ENCODE data around the gene METTL17.

Gene METTL17

DNA sequence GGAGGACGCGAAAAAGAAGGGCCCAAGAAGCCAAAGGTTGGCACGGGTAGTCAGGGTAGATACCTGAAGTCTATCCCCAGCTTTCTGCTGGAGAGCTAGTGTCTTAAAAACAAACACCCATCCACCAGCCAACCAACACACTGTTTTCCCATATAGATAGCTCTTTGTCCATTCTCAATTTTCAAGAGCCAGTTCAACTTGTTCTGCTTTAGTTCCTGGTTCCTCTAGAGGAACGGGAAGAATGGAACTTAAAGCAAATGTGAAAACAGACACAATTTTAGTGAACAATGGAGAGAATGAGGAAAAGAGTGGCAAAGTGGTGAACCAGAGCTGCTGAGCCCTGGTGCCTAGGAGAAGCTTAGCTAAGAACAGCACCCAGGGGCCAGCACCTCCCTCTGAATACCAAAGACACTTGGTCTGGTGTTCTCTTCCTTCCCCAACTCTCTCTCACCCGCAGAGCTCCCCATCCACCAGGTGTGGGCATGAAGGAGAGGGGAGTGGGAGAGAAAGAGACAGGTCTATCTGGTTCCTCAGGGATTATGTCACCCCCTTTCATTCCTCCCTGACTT is 31.3 kb downstream of the METTL17 start:
- DNase-seq (ENCODE audit: low read depth): no peak
- no peak overlapping the region for H3K4me3 ChIP-seq (ENCODE audit: low read length)
- TF ChIP-seq, protein P1, sequence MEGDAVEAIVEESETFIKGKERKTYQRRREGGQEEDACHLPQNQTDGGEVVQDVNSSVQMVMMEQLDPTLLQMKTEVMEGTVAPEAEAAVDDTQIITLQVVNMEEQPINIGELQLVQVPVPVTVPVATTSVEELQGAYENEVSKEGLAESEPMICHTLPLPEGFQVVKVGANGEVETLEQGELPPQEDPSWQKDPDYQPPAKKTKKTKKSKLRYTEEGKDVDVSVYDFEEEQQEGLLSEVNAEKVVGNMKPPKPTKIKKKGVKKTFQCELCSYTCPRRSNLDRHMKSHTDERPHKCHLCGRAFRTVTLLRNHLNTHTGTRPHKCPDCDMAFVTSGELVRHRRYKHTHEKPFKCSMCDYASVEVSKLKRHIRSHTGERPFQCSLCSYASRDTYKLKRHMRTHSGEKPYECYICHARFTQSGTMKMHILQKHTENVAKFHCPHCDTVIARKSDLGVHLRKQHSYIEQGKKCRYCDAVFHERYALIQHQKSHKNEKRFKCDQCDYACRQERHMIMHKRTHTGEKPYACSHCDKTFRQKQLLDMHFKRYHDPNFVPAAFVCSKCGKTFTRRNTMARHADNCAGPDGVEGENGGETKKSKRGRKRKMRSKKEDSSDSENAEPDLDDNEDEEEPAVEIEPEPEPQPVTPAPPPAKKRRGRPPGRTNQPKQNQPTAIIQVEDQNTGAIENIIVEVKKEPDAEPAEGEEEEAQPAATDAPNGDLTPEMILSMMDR (conservative IDR thresholded peaks at IDR 0.05; ENCODE audit: low read length): no peak

DNA sequence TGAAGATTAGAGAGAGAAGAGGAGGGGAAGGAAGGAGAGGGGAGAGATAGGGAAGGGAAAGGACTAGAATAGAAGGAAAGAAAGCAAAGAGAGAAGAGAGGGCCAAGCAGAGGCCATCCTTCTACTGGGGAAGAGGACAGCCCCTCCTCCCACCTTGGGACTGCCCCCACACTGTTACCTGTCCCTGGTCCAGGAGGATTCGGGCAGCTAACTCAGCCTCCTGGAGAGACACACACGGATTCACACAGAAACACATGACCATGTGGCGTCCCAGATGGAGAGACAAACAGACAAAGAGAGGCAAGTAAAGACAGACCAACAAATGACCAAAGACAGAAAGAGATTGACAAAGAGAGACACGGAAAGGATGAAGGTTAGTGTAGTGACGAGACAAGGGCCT is 32.9 kb downstream of the METTL17 start:
- TF ChIP-seq, protein P1 (conservative IDR thresholded peaks at IDR 0.05; ENCODE audit: low read length): no peak
- DNase-seq (ENCODE audit: low read depth): no peak

DNA sequence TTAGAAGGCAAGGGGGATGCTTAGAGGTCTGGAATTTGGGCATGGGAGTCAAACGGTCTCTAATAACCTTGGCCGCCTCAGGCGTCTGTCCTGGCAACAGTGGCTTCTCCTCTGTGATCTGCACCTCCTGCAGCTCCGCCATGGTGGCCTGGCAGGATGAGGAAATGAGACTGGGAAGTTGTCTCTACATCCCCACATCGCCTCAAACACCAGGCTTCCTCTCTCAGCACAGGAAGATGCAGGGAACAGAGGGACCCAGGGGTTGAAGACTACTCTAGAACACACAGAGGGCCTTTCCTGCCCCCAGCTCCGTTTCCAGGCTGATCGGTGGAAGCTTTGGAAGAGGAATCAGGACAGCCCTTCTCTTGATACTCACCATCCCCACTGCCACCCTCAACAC is 33.4 kb downstream of the METTL17 start:
- H3K4me3 ChIP-seq (ENCODE audit: low read length): no peak overlapping the region
- TF ChIP-seq, protein P1 (conservative IDR thresholded peaks at IDR 0.05; ENCODE audit: low read length): no peak
- no peak for DNase-seq (ENCODE audit: low read depth)

More for the DNA sequence above, 32.9 kb downstream of the METTL17 start:
- no peak overlapping the region for H3K4me3 ChIP-seq (ENCODE audit: low read length)

DNA sequence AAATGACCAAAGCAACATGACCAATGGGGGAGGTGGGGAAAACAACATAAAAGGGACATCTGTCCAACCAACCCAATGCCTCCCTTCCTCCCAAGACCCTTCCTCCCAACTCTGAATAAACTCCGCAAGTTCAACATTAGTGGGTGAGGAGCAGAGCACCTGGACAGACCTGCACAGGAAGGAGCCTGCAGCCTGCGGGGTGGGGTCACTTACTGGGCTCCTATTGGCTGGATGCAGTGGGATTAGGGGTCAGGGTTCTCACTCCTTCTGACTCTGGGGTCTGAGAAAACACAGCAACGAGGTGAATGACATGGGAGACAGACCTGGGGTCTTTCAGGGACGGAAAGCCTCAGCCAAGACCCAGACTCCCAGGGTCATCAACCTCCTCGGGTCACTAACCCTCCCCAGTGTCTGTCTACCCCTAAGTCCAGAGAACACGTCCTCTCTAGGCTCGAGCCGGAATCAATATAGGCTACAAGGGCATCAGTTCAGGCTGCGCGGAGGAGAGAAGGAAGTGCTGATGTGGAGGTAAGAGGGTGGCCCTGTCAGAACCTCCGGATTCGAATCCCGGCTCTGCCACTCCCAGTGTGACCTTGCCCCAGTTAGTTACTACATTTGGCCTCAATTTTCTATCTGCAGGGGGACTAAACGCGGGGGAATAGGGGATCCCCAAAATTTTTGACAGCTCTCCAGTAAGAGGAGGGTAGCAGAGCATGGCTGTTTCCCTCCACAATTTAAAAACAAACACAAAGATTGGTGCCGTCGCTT is 34.2 kb downstream of the METTL17 start:
- TF ChIP-seq, protein P1 (conservative IDR thresholded peaks at IDR 0.05; ENCODE audit: low read length): no peak
- no peak for DNase-seq (ENCODE audit: low read depth)
- H3K4me3 ChIP-seq (ENCODE audit: low read length): no peak overlapping the region

- H3K4me3 ChIP-seq (ENCODE audit: low read length): peak within 1 kb of the TSS; percentile 49
- TF ChIP-seq, protein P1 (conservative IDR thresholded peaks at IDR 0.05; ENCODE audit: low read length): no peak
- DNase-seq (ENCODE audit: low read depth): no peak
These were observed 35.0 kb downstream of the METTL17 start, which contains the start of gene NDRG2 for GRCh38 chr14:21024585-21025370. Gene NDRG2 (minus strand): TSS chr14:21025061. CDS start chr14:21023315, 1,746 bp downstream.

GRCh38 chr14:21025371-21026273 is 35.8 kb downstream of the METTL17 start:
- peak overlapping the region; percentile 48 for H3K4me3 ChIP-seq (ENCODE audit: low read length)
- DNase-seq (ENCODE audit: low read depth): no peak
- TF ChIP-seq, protein P1 (conservative IDR thresholded peaks at IDR 0.05; ENCODE audit: low read length): no peak
